ENCODE measurements around the gene IGF1R. TPM values are rescaled to one million over a fixed set of nuclear protein-coding genes. Genes with fewer than 3 reads are reported as not detected.

IGF1R gene
- total and polyA plus RNA-seq, 2 of the 8 experiments (the other 6 are each of a cell fraction or from before 2014, with no cell fraction given) = 32.9 to 109 TPM

DNA sequence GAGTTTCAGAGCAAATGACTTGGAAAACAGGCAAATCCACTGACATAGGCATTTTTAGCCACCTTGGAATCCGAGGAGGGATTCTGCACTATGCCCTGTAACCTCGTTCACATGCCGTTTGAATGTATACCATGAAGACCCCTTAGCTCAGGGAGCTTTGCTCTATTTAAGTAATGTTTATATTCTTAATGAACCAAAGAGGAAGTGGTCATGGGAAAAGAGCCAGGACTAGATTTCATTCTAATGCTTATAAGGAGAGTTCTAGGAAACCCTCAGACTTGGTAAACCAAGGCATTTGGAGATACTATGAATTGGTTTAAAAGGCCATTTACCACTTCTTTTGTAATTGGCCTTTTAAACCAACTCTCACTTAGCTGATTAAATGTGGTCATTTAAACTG is 178.9 kb downstream of the IGF1R start (continued):
- TF ChIP-seq, protein P1, sequence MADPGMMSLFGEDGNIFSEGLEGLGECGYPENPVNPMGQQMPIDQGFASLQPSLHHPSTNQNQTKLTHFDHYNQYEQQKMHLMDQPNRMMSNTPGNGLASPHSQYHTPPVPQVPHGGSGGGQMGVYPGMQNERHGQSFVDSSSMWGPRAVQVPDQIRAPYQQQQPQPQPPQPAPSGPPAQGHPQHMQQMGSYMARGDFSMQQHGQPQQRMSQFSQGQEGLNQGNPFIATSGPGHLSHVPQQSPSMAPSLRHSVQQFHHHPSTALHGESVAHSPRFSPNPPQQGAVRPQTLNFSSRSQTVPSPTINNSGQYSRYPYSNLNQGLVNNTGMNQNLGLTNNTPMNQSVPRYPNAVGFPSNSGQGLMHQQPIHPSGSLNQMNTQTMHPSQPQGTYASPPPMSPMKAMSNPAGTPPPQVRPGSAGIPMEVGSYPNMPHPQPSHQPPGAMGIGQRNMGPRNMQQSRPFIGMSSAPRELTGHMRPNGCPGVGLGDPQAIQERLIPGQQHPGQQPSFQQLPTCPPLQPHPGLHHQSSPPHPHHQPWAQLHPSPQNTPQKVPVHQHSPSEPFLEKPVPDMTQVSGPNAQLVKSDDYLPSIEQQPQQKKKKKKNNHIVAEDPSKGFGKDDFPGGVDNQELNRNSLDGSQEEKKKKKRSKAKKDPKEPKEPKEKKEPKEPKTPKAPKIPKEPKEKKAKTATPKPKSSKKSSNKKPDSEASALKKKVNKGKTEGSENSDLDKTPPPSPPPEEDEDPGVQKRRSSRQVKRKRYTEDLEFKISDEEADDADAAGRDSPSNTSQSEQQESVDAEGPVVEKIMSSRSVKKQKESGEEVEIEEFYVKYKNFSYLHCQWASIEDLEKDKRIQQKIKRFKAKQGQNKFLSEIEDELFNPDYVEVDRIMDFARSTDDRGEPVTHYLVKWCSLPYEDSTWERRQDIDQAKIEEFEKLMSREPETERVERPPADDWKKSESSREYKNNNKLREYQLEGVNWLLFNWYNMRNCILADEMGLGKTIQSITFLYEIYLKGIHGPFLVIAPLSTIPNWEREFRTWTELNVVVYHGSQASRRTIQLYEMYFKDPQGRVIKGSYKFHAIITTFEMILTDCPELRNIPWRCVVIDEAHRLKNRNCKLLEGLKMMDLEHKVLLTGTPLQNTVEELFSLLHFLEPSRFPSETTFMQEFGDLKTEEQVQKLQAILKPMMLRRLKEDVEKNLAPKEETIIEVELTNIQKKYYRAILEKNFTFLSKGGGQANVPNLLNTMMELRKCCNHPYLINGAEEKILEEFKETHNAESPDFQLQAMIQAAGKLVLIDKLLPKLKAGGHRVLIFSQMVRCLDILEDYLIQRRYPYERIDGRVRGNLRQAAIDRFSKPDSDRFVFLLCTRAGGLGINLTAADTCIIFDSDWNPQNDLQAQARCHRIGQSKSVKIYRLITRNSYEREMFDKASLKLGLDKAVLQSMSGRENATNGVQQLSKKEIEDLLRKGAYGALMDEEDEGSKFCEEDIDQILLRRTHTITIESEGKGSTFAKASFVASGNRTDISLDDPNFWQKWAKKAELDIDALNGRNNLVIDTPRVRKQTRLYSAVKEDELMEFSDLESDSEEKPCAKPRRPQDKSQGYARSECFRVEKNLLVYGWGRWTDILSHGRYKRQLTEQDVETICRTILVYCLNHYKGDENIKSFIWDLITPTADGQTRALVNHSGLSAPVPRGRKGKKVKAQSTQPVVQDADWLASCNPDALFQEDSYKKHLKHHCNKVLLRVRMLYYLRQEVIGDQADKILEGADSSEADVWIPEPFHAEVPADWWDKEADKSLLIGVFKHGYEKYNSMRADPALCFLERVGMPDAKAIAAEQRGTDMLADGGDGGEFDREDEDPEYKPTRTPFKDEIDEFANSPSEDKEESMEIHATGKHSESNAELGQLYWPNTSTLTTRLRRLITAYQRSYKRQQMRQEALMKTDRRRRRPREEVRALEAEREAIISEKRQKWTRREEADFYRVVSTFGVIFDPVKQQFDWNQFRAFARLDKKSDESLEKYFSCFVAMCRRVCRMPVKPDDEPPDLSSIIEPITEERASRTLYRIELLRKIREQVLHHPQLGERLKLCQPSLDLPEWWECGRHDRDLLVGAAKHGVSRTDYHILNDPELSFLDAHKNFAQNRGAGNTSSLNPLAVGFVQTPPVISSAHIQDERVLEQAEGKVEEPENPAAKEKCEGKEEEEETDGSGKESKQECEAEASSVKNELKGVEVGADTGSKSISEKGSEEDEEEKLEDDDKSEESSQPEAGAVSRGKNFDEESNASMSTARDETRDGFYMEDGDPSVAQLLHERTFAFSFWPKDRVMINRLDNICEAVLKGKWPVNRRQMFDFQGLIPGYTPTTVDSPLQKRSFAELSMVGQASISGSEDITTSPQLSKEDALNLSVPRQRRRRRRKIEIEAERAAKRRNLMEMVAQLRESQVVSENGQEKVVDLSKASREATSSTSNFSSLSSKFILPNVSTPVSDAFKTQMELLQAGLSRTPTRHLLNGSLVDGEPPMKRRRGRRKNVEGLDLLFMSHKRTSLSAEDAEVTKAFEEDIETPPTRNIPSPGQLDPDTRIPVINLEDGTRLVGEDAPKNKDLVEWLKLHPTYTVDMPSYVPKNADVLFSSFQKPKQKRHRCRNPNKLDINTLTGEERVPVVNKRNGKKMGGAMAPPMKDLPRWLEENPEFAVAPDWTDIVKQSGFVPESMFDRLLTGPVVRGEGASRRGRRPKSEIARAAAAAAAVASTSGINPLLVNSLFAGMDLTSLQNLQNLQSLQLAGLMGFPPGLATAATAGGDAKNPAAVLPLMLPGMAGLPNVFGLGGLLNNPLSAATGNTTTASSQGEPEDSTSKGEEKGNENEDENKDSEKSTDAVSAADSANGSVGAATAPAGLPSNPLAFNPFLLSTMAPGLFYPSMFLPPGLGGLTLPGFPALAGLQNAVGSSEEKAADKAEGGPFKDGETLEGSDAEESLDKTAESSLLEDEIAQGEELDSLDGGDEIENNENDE (IDR thresholded peaks at IDR 0.05; ENCODE audit: insufficient replicate concordance, low read length) = no peak
- no peak for TF ChIP-seq POU5F1 (IDR thresholded peaks at IDR 0.05; ENCODE audit: low read depth, low read length)
- TF ChIP-seq BCL11A (IDR thresholded peaks at IDR 0.05; ENCODE audit: low read depth in 2 of 2, low read length in 2 of 2) = no peak
- TF ChIP-seq KDM4A (IDR thresholded peaks at IDR 0.05; ENCODE audit: low read depth, low read length, severe bottlenecking) = no peak
- TF ChIP-seq TEAD4 (IDR thresholded peaks at IDR 0.05; ENCODE audit: low read depth, low read length) = no peak
- no peak for TF ChIP-seq JUN (IDR thresholded peaks at IDR 0.05; ENCODE audit: low read depth, low read length)
- no peak for TF ChIP-seq SIN3A (conservative IDR thresholded peaks at IDR 0.05 in 1 of 2, IDR thresholded peaks at IDR 0.05 in 1 of 2; ENCODE audit: low read depth in 1 of 2, low read length in 2 of 2)
- no peak for TF ChIP-seq CBX5 (IDR thresholded peaks at IDR 0.05; ENCODE audit: low read depth, low read length)
- no peak for TF ChIP-seq SUZ12 (IDR thresholded peaks at IDR 0.05; ENCODE audit: low read length)
- TF ChIP-seq GTF2F1 (IDR thresholded peaks at IDR 0.05; ENCODE audit: borderline replicate concordance, low read depth, low read length) = no peak
- no peak for TF ChIP-seq SP2 (IDR thresholded peaks at IDR 0.05; ENCODE audit: low read length)
- no peak for TF ChIP-seq RXRA (IDR thresholded peaks at IDR 0.05; ENCODE audit: insufficient read depth, low read depth, low read length)
